H9 (cell line): ENCODE measurements around the gene CEP131. TPM values are rescaled to one million over a fixed set of nuclear protein-coding genes. Genes with fewer than 3 reads are reported as not detected.
A peak's percentile ranks its signal among the peaks of the same experiment; 100 is the strongest.

Experiments used
- DNase-seq: peaks from one replicate; pipeline ENCODE4 v3.0.0-alpha.2; 2017
- H2AFZ ChIP-seq: one replicate; pipeline ENCODE4 v1.6.1; 2013; ENCODE audit warnings: mild to moderate bottlenecking, low read length, control low read depth, moderate library complexity
- H2AK5ac ChIP-seq: 2 replicates; pipeline ENCODE4 v1.6.1; 2013; ENCODE audit warnings: low read length, control low read depth, mixed read lengths; ENCODE audit not compliant: insufficient read length
- H2BK120ac ChIP-seq: one replicate; pipeline ENCODE4 v1.6.1; 2013; ENCODE audit warnings: low read depth, mild to moderate bottlenecking, low read length, control low read depth, inconsistent platforms; ENCODE audit not compliant: poor library complexity, severe bottlenecking
- H2BK12ac ChIP-seq: 2 replicates; pipeline ENCODE4 v1.6.1; 2013; ENCODE audit warnings: low read length, control low read depth, mixed read lengths, low read depth; ENCODE audit not compliant: insufficient read length
- H2BK15ac ChIP-seq: 2 replicates; pipeline ENCODE4 v1.6.1; 2013; ENCODE audit warnings: low read depth, low read length, control low read depth
- H2BK20ac ChIP-seq: one replicate; pipeline ENCODE4 v1.6.1; 2013; ENCODE audit warnings: low read depth, mild to moderate bottlenecking, low read length, control low read depth, inconsistent platforms; ENCODE audit not compliant: poor library complexity, severe bottlenecking
- H2BK5ac ChIP-seq: 2 replicates; pipeline ENCODE4 v1.6.1; 2013; ENCODE audit warnings: low read length, control low read depth, mixed read lengths; ENCODE audit not compliant: insufficient read length
- H3K14ac ChIP-seq: 2 replicates; pipeline ENCODE4 v1.6.1; 2013; ENCODE audit warnings: low read length, control low read depth; ENCODE audit not compliant: insufficient read depth
- H3K18ac ChIP-seq: 2 replicates; pipeline ENCODE4 v1.6.1; 2013; ENCODE audit warnings: low read depth, mild to moderate bottlenecking, mixed read lengths, low read length, control low read depth; ENCODE audit not compliant: insufficient read length
- H3K23ac ChIP-seq: 2 replicates; pipeline ENCODE4 v1.6.1; 2013; ENCODE audit warnings: low read length, control low read depth, mixed read lengths, low read depth; ENCODE audit not compliant: insufficient read length
- H3K23me2 ChIP-seq: 2 replicates; pipeline ENCODE4 v1.6.1; 2013; ENCODE audit warnings: low read depth, mild to moderate bottlenecking, mixed read lengths, low read length, control low read depth; ENCODE audit not compliant: insufficient read length, poor library complexity, severe bottlenecking
- H3K27ac ChIP-seq: 2 replicates; pipeline ENCODE4 v1.5.1; 2013; ENCODE audit warnings: low read length, control low read depth, mixed read lengths, low read depth; ENCODE audit not compliant: insufficient read length
- H3K27me3 ChIP-seq: 2 replicates; pipeline ENCODE4 v1.6.1; 2013; ENCODE audit warnings: low read length, control low read depth, inconsistent platforms; ENCODE audit not compliant: insufficient read depth
- H3K4ac ChIP-seq: 2 replicates; pipeline ENCODE4 v1.6.1; 2013; ENCODE audit warnings: low read depth, mild to moderate bottlenecking, control low read depth, inconsistent platforms, low read length, moderate library complexity
- H3K4me1 ChIP-seq: 2 replicates; pipeline ENCODE4 v1.6.1; 2013; ENCODE audit warnings: low read length, control low read depth, inconsistent platforms; ENCODE audit not compliant: insufficient read depth
- H3K4me2 ChIP-seq: 2 replicates; pipeline ENCODE4 v1.6.1; 2013; ENCODE audit warnings: low read length, control low read depth, mixed read lengths; ENCODE audit not compliant: insufficient read length, insufficient read depth
- H3K56ac ChIP-seq: 2 replicates; pipeline ENCODE4 v1.6.1; 2013; ENCODE audit warnings: low read depth, mild to moderate bottlenecking, mixed read lengths, low read length, control low read depth; ENCODE audit not compliant: insufficient read length
- H3K79me1 ChIP-seq: 2 replicates; pipeline ENCODE4 v1.6.1; 2013; ENCODE audit warnings: low read depth, mild to moderate bottlenecking, moderate library complexity, low read length, control low read depth, inconsistent platforms; ENCODE audit not compliant: insufficient read depth, poor library complexity, severe bottlenecking
- H3K79me2 ChIP-seq: 2 replicates; pipeline ENCODE4 v1.6.1; 2013; ENCODE audit warnings: low read length, control low read depth, inconsistent platforms; ENCODE audit not compliant: insufficient read depth
- H3K9ac ChIP-seq: 2 replicates; pipeline ENCODE4 v1.6.1; 2013; ENCODE audit warnings: low read length, control low read depth, mixed read lengths; ENCODE audit not compliant: insufficient read length; ENCODE audit errors: extremely low read depth
- H3K9me3 ChIP-seq: one replicate; pipeline ENCODE4 v1.6.1; 2013; ENCODE audit warnings: low read depth, low read length, inconsistent platforms; ENCODE audit not compliant: control insufficient read depth
- H3T11ph ChIP-seq: one replicate; pipeline ENCODE4 v1.6.1; 2013; ENCODE audit warnings: mild to moderate bottlenecking, low read length, control low read depth, inconsistent platforms
- H4K20me1 ChIP-seq: one replicate; pipeline ENCODE4 v1.6.1; 2013; ENCODE audit not compliant: control insufficient read depth, insufficient read length, insufficient read depth
- H4K5ac ChIP-seq: 2 replicates; pipeline ENCODE4 v1.6.1; 2013; ENCODE audit warnings: low read depth, mild to moderate bottlenecking, mixed read lengths, low read length, control low read depth; ENCODE audit not compliant: insufficient read length
- H4K8ac ChIP-seq: replicated peaks from 2 replicates; pipeline ENCODE4 v1.6.1; 2013; ENCODE audit warnings: low read length, control low read depth, mixed read lengths, low read depth; ENCODE audit not compliant: insufficient read length
- H4K91ac ChIP-seq: 2 replicates; pipeline ENCODE4 v1.6.1; 2013; ENCODE audit warnings: low read depth, mild to moderate bottlenecking, moderate library complexity, mixed read lengths, low read length, control low read depth; ENCODE audit not compliant: insufficient read length
- H3K27ac Mint-ChIP-seq, 3 experiments: 2 replicates in 2 of 3; 3 replicates in 1 of 3; pipeline ENCODE4 v1.8.0; 2020 to 2021; ENCODE audit warnings: mixed read lengths in 3 of 3, mild to moderate bottlenecking in 1 of 3, moderate library complexity in 1 of 3
- H3K27me3 Mint-ChIP-seq: 2 replicates; pipeline ENCODE4 v1.8.0; 2021; ENCODE audit warnings: low read depth, mild to moderate bottlenecking, moderate library complexity, mixed read lengths
- H3K36me3 Mint-ChIP-seq, 3 experiments: 2 replicates in 2 of 3; 3 replicates in 1 of 3; pipeline ENCODE4 v1.8.0; 2020 to 2021; ENCODE audit warnings: low read depth in 3 of 3, mixed read lengths in 3 of 3; ENCODE audit not compliant: insufficient read depth in 1 of 3
- H3K4me1 Mint-ChIP-seq, 2 experiments: 2 replicates each; pipeline ENCODE4 v1.8.0; 2020; ENCODE audit warnings: mixed read lengths in 2 of 2
- H3K4me3 Mint-ChIP-seq, 2 experiments: 2 replicates in 1 of 2; 3 replicates in 1 of 2; pipeline ENCODE4 v1.8.0; 2020 to 2021; ENCODE audit warnings: mild to moderate bottlenecking in 2 of 2, mixed read lengths in 2 of 2, moderate library complexity in 1 of 2
- H3K9me3 Mint-ChIP-seq, 2 experiments: 2 replicates in 1 of 2; 3 replicates in 1 of 2; pipeline ENCODE4 v1.8.0; 2020; ENCODE audit warnings: mild to moderate bottlenecking in 2 of 2, mixed read lengths in 2 of 2, moderate library complexity in 1 of 2
- CTCF ChIP-seq: fragments of 200-600 bp; sonication (generic); conservative IDR thresholded peaks from 3 replicates; pipeline ENCODE4 v1.8.0; 2021; ENCODE audit warnings: antibody characterized with exemption, mild to moderate bottlenecking
- WGBS: extraction: QIAGEN DNeasy Blood & Tissue Kit; methylation state at CpG from one replicate; pipeline ENCODE4 v1.1.7; 2013; ENCODE audit warnings: missing lambda C conversion rate, low lambda C conversion rate, mixed read lengths; ENCODE audit not compliant: insufficient read length; ENCODE audit errors: extremely low coverage; 5-methylcytosine and 5-hydroxymethylcytosine counted together
- total RNA-seq: library from RNA; stranded (reverse); gene quantifications from 2 replicates; pipeline ENCODE4 v1.2.1, GENCODE V29; 2021

The CEP131 gene
- total RNA-seq, 1 experiment from 2014 or later: 16.3 TPM

DNA sequence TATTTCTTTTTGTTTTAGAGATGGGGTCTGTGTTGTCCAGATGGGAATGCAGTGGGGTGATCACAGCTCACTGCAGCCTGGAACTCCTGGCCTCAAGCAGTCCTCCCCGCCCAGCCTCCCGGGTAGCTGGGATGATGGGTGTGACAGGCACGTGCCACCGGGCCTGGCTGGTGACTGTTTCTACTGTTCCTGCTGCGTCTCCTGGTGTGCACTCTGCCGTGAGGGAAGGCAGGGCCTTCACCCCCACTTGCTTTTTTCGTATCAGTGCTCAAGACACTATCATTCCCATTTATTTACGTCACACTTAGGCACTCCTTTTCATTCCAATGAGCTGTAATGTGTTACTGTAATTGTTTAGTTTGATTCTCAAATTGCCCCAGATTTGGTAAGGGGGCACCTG, 82.7 kb downstream of the CEP131 start:
- no peaks in the 10 kb centered on the region for H3K27me3 ChIP-seq
- no peak overlapping the region for H2BK12ac ChIP-seq
- no peak overlapping the region for H2BK15ac ChIP-seq
- no peak overlapping the region for H3K14ac ChIP-seq
- no peak overlapping the region for H3K56ac ChIP-seq
- no peak overlapping the region for H4K5ac ChIP-seq
- H3K27ac Mint-ChIP-seq: peak overlapping the region in 1 of 3 experiments; percentile 81; a peak in 2 of 7 replicates
- no peak overlapping the region for H3K9ac ChIP-seq
- no peak overlapping the region for H3T11ph ChIP-seq
- no peaks in the 10 kb centered on the region for H3K4me1 ChIP-seq
- H3K4me2 ChIP-seq: no peak overlapping the region
- H3K27ac ChIP-seq: no peak overlapping the region
- H2AK5ac ChIP-seq: no peak overlapping the region
- no peak overlapping the region for H2BK5ac ChIP-seq
- TF ChIP-seq CTCF: no peak
- no peak overlapping the region for H4K91ac ChIP-seq
- H4K20me1 ChIP-seq: no peaks in the 10 kb centered on the region
- no peaks in the 10 kb centered on the region for H3K23me2 ChIP-seq
- peaks cover 2 to 10% of the 10 kb centered on the region in 2 experiments; a peak in 2 of 4 replicates for H3K4me1 Mint-ChIP-seq
- H3K23ac ChIP-seq: no peak overlapping the region
- no peak overlapping the region for H2BK20ac ChIP-seq
- H3K79me1 ChIP-seq: no peaks in the 10 kb centered on the region
- peaks cover 0 to 7% (median 0%) of the 10 kb centered on the region in 3 experiments; a peak in 4 of 7 replicates for H3K36me3 Mint-ChIP-seq
- H4K8ac ChIP-seq: no peak overlapping the region
- DNase-seq: no peak
- peaks cover 15 to 17% of the 10 kb centered on the region in 2 experiments for H3K9me3 Mint-ChIP-seq
- H3K9me3 ChIP-seq: no peaks in the 10 kb centered on the region
- H3K79me2 ChIP-seq: no peaks in the 10 kb centered on the region
- no peak overlapping the region for H2AFZ ChIP-seq
- peaks cover 1% of the 10 kb centered on the region; the same call in 1 of the 2 replicates for H3K27me3 Mint-ChIP-seq
- no peak overlapping the region; a peak in 1 of 5 replicates for H3K4me3 Mint-ChIP-seq
- H2BK120ac ChIP-seq: no peak overlapping the region
- H3K4ac ChIP-seq: no peak overlapping the region
- H3K18ac ChIP-seq: no peak overlapping the region
- WGBS: no CpG with 5 or more reads among the region's 8 CpGs

Other genes starting within 250 kb of the CEP131 start
- 23.4 and 25.0 TPM in 2 replicates for gene CHMP6, start 231.1 kb downstream of the CEP131 start, total RNA-seq
- 26.7 and 27.8 TPM in 2 replicates for gene BAIAP2, start 187.8 kb downstream of the CEP131 start, total RNA-seq
- not detected in 2 replicates for gene PVALEF, start 57.5 kb downstream of the CEP131 start, total RNA-seq
- gene AATK, start 56.7 kb downstream of the CEP131 start, total RNA-seq: 2.3 and 2.4 TPM in 2 replicates
- 36.2 and 38.8 TPM in 2 replicates for gene TEPSIN, start 16.1 kb upstream of the CEP131 start, total RNA-seq
- gene NDUFAF8, start 16.4 kb upstream of the CEP131 start, total RNA-seq: 53.1 and 60.1 TPM in 2 replicates
- 43.2 and 43.8 TPM in 2 replicates for gene SLC38A10, start 72.3 kb upstream of the CEP131 start, total RNA-seq
- 1.7 and 3.1 TPM in 2 replicates for gene BAHCC1, start 172.5 kb upstream of the CEP131 start, total RNA-seq